SK-N-MC (cell line): ENCODE data around the gene KANSL1.

Source experiments
- EZH2 ChIP-seq: fragments of 200-600 bp; sonication (generic); IDR thresholded peaks from one replicate; pipeline ENCODE4 v1.6.1; 2017; ENCODE audit warnings: antibody characterized with exemption
- POLR2AphosphoS5 ChIP-seq: IDR thresholded peaks from 2 replicates; pipeline ENCODE4 v1.6.1; 2012; ENCODE audit warnings: mild to moderate bottlenecking, low read depth, low read length, borderline replicate concordance

GRCh38 chr17:46163316-46163715 is 29.9 kb downstream of the KANSL1 start:
- no peak for TF ChIP-seq EZH2
- TF ChIP-seq POLR2AphosphoS5 = no peak
